ENCODE measurements around the gene PIGU.

Gene PIGU

DNA sequence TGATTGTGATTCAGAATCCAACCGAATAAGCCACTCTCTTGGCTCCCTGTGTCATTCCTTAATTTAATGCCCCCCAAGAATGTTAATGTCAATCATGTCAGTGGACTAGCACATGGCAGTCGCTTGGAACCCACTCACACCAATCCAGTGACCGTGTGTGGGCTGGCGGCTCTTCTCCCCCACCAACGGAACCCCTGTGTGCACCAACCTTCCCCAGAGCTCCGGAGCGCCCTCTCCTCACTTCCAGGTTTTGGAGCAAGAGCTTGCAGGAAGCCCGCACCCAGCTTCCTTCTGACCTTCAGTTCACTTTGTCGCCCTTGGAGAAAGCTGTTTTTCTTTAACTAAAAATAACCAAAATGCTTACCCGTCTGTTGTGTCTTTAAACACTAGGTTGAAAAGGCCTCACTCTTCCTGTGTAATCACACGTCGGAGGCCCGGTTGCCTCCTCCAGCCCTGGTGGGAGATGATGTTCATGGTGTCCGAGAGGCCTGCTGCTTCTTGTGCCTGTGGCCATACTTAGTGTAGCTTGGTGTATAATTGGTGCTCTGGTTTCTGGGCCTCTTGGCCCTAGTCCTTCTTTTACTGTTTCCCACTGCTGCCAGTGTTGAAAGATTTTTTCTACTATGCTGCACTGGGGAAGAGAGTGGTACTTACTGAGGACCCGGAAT, 136.2 kb downstream of the PIGU start:
- no peak for FAIRE-seq
- no peak for DNase-seq (ENCODE audit: extremely low spot score, insufficient read length, low read depth)

GRCh38 chr20:34539756-34540155, 137.1 kb downstream of the PIGU start:
- FAIRE-seq = no peak
- no peak for DNase-seq (ENCODE audit: extremely low spot score, insufficient read length, low read depth)

- FAIRE-seq (peak; percentile 73), DNase-seq (ENCODE audit: extremely low spot score, insufficient read length, low read depth) (peak; percentile 30)
Observed at GRCh38 chr20:34538671-34539123, 138.2 kb downstream of the PIGU start.

GRCh38 chr20:34537651-34538050, 139.2 kb downstream of the PIGU start:
- no peak for FAIRE-seq
- no peak for DNase-seq (ENCODE audit: extremely low spot score, insufficient read length, low read depth)

DNA sequence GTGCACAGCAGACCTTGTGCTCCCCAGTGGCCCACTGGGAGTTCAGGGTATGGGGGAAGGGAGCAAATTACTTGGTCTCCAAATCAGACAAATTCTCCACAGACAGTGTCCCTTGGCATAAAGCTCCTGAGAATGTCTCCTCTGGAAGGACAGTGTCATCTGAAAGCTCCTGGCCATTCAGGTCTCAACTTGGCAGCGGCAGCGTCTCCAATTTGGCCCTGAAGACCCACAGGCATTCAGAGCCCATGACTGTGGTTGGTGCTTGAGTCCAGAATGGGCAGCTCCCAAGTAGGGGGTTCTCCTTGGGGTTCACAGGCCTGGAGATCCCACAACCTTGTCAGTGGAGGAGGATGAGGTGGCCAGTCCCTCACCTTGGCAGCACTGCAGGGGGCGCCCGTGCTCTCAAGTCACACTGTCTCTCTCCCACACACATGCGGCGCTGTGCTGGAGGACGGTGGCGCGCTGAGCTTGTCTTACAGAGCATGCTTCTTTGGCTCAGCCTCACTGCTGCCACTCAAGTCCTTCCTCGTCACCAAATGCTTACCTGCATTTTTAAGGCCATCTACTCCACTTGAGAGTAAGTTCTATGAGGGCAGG, 140.0 kb downstream of the PIGU start:
- no peak for FAIRE-seq
- DNase-seq (ENCODE audit: extremely low spot score, insufficient read length, low read depth) = no peak

DNA sequence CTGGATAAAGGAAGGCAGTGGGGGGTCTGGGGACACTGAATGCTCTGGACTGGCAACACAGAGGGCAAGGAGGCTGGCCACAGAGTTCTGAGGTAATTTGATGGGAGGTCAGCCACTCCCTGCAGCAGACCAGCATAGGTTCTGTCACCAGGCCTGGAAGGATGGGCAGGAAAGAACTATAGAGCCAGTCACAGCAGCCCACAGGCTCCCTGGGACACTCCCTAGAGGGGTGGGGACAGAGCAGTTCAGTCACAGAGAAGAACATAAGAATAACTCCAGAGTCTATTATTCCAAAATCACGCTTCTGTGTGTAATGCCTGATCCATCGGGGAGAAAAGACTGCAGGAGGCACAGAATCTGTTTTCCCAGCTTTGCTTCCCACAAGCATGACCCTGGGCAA, 141.0 kb downstream of the PIGU start:
- FAIRE-seq (no peak), DNase-seq (ENCODE audit: extremely low spot score, insufficient read length, low read depth) (no peak)

GRCh38 chr20:34535301-34535840, 141.5 kb downstream of the PIGU start:
- no peak for DNase-seq (ENCODE audit: extremely low spot score, insufficient read length, low read depth)
- FAIRE-seq = no peak

DNA sequence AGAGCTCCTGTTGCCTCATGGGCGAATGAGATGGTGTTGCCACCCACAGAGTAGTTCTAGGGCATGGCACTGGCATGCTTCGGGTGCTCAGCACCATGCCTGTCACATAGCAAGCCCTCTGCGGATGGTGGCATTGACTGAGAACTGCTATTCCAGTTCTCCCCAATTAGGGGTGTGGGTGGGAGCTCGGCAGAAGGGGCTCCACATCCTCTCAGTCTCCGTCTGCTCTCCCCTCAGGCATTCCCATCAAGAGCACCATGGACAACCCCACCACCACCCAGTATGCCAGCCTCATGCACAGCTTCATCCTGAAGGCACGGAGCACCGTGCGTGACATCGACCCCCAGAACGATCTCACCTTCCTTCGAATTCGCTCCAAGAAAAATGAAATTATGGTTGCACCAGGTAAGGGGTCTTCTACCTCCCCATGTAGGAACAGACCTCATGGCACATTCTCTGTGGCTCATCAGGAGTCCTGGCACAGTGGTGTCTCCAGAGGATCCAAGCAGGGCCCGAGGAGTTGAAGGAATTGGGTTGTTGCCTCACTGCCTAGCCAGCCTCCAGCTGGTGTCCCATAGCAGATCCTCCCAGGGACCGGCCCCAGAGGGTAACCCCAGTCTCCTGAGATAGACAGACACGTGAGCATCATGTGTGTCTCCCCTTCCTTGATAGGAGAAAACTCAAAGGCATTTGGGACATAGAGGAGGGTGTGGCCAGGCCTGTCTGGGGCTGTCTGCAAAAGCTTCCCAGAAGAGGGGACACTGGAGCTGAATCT, 142.3 kb downstream of the PIGU start:
- DNase-seq (ENCODE audit: extremely low spot score, insufficient read length, low read depth) = no peak
- no peak for FAIRE-seq

DNA sequence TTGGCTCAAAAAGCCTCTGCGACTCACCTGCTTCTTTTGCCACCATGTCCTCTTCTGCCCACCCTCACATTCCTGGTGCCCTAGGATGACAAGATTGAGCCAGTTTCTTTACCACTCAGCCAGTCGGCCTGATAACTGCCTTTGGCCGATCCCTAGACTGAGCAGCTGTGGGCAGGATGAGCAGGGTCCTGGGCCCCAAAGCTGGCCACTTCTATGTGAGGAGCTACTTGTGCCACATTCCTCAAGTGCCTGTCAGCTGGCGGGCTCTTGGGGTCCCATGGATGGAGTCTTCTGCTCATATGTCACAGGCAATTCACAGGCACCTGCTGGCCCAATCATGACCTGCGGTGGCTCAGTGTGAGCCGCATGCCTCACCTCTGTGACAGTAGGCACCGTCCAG, 144.1 kb downstream of the PIGU start:
- DNase-seq (ENCODE audit: extremely low spot score, insufficient read length, low read depth) (no peak), FAIRE-seq (no peak)

DNA sequence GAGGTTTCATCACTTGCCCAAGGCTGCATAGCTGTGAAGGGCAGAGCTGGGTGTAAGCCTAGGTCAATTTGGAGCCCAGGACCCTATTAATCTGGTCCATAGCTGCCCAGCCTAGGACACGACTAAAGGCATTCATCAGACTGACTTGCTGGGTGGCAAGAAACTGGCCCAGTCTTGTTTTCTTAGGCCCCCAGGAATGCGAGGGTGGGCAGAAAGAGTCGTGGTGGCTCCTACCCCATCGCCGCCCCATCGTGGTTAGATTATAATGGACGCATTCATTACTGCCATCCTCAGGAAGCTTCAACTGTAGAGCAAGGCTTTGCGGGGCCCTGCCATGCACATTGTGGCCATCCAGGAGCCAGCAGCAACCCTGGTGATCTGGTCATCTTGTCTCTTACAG, 144.6 kb downstream of the PIGU start:
- FAIRE-seq (no peak), DNase-seq (ENCODE audit: extremely low spot score, insufficient read length, low read depth) (no peak)

- DNase-seq (ENCODE audit: extremely low spot score, insufficient read length, low read depth) (no peak), FAIRE-seq (no peak)
Observed at GRCh38 chr20:34531608-34532265, 145.2 kb downstream of the PIGU start.

- DNase-seq (ENCODE audit: extremely low spot score, insufficient read length, low read depth) (no peak), FAIRE-seq (no peak)
Observed at GRCh38 chr20:34530342-34530741, 146.6 kb downstream of the PIGU start.

- FAIRE-seq = no peak
Observed at GRCh38 chr20:34529742-34530141, 147.2 kb downstream of the PIGU start.

DNA sequence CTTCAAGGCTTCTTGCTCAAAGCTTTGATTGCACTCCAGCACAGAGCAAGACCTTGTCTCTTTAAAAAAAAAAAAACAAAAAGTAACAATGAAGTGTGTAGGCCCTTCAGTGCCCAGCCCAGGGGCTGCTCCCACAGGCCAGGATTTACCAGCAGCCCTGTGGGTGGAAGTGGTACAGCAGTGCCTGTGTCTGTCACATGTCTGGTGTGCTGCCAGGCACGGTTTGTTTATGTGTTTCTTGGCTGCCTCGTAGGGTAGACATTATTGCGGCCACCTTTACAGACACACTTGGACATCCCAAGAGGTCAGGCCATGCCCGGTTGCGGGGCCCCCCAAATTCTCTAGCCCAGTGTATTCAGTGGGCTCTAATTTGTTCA, 148.0 kb downstream of the PIGU start:
- no peak for DNase-seq (ENCODE audit: extremely low spot score, insufficient read length, low read depth)
- FAIRE-seq = no peak

More at GRCh38 chr20:34529742-34530141, 147.2 kb downstream of the PIGU start:
- no peak for DNase-seq (ENCODE audit: extremely low spot score, insufficient read length, low read depth)

- FAIRE-seq (no peak), DNase-seq (ENCODE audit: extremely low spot score, insufficient read length, low read depth) (no peak)
Observed at GRCh38 chr20:34527016-34527415, 149.9 kb downstream of the PIGU start.

DNA sequence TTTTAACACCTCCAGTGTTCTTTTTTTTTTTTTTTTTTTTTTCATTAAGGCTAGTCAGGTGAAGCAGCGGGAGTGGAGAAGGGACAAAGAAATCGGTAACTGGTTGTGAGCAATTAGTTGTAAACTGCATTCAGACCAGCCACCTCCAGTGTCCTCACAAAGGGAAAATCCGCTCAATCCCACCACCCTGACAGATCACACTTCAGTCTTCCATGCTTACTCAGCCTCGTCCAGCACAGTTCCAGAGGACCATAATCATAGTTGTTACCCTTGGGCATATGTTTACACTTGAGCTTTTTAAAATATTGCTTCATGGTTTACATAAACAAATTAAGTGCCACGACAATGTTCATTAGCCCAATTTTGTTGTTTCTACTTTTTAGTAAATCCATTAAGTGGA, 150.4 kb downstream of the PIGU start:
- no peak for FAIRE-seq
- DNase-seq (ENCODE audit: extremely low spot score, insufficient read length, low read depth) = no peak

DNA sequence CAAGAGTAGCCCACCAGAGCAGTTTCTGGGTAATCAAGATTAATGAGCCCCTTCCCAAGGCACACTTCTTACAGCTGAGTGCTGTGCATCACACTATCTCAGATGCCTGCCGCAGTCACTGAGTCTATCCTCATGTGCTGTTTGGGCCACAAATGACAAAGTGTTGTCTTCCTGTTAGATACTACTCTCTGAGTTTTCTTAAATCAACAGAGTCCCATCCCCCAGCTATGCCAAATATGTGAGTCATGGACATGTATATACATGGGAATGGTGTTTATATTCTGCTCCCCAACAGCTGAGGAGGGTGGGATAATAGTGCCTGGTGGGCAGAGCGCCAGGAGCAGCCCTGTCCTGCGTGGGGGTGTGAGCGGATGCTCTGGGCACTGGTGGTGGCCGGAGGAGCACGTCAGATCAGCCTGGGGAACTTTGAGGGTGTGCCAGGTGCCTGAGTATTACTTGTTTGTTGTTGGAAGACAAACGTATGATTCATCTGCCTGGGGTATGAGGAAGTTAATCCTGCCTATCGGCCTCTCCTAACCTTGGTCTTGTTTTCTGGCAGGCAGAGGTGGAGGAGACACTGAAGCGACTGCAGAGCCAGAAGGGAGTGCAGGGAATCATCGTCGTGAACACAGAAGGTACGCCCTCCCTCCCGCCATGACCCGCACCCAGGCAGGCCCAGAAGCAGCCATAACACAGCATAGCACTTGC, 151.0 kb downstream of the PIGU start:
- FAIRE-seq = no peak
- DNase-seq (ENCODE audit: extremely low spot score, insufficient read length, low read depth) = no peak

- FAIRE-seq (no peak), DNase-seq (ENCODE audit: extremely low spot score, insufficient read length, low read depth) (no peak)
Observed at GRCh38 chr20:34525342-34525708, 151.6 kb downstream of the PIGU start.

GRCh38 chr20:34524426-34524825, 152.5 kb downstream of the PIGU start:
- no peak for DNase-seq (ENCODE audit: extremely low spot score, insufficient read length, low read depth)
- no peak for FAIRE-seq
